ENCODE results near the gene MAP10.

MAP10 gene

GRCh38 chr1:232856541-232856940, 51.3 kb downstream of the MAP10 start:
- no peak for DNase-seq (ENCODE audit: low read depth in 2 of 2)

Data from stimulated activated CD4-positive, alpha-beta T cell treated with anti-CD3 and anti-CD28 coated beads, Interleukin-4, amount 100 ng/mL, for 48 hours (primary cell).